GM19099 (cell line): ENCODE results near the gene NUBPL.

ENCODE experiments used
- POLR2A ChIP-seq: IDR thresholded peaks from 3 replicates; pipeline ENCODE4 v1.6.1; 2011; ENCODE audit warnings: low read depth; ENCODE audit not compliant: insufficient read length; ENCODE audit errors: extremely low read depth

The NUBPL gene

DNA sequence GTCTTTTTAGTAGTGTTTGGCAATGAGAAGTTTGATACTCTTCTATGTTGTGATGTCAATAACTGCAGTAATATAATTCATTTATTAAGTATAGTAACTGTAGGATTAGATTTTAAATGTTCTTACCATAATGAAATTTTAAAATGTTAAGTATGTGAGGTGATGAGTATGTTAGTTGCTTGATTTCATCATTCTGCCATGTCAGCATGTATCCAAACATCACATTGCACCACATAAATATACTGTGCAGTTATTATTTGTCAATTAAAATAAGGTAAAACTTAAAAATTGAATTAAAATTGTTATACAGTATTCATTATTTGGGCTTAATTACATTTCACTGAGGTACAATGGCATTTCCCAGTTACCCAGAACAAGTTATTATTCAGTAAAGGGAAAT lies 138.6 kb downstream of the NUBPL start:
- TF ChIP-seq POLR2A: no peak

DNA sequence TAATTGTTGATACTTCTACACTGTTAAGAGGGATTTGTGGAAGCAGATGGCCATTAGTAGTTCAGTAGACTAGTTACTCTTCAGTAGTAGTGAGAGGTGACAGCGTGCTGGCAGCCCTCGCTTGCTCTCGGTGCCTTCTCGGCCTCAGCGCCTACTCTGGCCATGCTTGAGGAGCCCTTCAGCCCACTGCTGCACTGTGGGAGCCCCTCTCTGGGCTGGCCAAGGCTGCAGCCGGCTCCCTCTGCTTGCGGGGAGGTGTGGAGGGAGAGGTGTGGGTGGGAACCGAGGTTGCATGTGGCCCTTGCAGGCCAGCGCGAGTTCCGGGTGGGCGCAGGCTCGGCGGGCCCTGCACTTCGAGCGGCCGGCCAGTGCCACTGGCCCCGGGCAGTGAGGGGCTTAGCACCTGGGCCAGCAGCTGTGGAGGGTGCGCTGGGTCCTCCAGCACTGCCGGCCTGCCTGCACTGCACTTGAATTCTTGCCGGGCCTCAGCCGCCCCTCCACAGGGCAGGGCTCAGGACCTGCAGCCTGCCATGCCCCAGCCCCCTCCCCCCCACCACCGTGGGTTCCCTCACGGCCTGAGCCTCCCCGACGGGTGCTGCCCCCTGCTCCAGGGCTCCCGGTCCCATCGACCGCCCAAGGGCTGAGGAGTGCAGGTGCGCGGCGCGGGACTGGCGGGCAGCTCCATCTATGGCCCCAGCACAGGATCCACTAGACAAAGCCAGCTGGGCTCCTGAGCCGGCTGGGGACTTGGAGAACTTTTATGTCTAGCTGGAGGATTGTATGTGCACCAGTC lies 139.3 kb downstream of the NUBPL start:
- TF ChIP-seq POLR2A: no peak

DNA sequence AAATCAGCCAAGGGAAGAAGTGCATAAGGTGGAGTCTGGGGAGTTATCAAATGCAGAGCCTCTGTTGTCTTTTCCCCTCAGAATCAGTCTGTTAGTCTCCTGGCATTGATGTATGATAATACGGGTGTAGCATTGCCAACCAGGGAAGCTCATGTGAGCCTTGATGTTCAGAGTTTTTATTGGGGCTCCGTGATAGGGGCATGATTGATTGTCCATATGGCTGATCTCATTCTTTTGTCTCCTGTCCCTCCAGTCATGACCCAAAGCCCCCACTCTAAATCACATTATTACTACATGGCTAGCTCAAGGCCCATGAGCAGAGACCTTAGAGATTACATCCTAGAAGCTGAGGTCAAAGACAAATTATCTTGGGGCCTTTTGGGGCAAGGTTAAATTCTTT lies 140.9 kb downstream of the NUBPL start:
- TF ChIP-seq POLR2A: no peak

DNA sequence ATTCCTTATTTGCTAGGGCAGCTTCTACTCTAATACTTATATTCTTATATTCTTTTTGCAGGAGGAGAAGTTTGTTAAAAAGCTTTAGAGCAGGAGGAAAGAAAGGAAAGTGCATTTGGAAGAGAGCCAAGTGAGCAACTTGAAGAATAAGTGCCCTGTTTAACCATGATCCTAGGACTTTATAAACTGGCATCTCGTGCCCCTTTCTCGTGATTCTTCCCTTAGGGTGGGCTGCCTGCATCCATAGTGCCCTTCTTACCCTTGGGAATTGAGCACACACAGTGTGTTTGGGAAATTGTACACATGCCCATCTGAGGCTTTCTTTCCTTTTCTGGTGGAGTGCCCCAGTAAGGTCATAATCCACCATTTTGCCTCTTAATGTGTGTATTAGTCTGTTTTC lies 141.9 kb downstream of the NUBPL start:
- no peak for TF ChIP-seq POLR2A

DNA sequence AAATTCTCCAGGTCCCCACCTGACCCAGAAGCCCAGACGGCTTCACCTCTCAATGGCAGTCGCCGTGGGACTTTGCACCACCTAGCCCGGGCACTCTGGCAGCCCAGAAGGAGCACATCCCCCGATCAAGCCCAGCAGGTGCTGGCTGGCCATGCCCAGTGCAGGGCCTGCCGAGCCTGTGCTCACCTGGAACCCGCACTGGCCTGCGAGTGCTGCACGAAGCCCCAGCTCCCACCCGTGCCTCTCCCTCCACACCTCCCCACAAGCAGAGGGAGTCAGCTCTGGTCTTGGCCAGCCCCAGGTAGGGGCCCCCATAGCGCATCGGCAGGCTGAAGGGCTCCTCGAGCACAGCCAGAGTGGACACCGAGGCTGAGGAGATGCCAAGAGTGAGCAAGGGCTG lies 144.5 kb downstream of the NUBPL start:
- no peak for TF ChIP-seq POLR2A

DNA sequence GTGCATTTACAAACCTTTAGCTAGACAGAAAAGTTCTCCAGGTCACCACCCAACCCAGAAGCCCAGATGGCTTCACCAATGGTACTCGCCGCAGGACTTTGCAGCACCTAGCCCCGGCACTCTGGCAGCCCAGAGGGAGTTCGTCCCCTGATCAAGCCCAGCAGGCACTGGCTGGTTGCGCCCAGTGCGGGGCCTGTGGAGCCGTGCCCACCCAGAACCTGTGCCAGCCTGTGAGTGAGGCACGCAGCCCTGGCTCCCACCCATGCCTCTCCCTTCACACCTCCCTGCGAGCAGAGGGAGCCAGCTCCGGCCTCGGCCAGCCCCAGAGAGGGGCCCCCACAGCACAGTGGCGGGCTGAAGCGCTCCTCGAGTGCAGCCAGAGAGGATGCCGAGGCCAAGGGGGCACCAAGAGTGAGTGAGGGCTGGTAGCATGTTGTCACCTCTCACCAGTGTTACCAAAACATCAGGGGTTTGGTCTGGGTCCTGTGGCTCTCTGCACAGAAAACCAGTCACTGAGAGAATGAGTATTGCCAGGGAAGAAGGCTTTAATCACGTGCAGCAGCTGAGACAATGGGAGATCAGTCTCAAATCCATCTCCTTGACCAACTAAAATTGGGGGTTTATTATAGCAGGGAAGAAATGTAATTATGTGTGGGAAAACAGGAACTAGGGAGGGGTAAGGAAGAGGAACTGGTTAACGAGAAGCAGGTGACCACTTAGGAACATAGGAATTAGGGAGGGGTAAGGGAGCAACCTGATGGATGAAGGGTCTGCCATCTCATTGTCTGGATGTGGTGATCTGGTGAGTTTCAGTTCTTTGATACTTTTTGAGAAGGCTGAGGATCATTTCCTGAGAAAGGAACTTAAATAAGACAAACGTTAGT lies 151.3 kb downstream of the NUBPL start:
- TF ChIP-seq POLR2A: no peak

DNA sequence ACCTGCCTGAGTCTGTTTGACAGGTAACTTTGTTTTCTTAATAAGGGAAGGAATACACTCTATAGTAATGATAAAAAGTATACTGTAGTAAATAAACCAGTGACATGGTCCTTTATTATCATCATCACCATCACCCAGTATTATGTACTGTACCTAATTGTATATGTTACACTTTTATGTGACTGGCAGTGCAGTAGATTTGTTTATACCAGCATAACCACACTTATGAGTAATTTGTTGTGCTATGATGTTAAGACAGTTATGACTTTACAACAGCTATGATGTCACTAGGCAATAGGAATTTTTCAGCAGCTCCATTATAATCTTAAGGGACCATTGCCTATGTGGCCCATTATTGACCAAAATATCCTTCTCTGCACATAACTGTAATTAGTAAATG lies 155.0 kb downstream of the NUBPL start:
- TF ChIP-seq POLR2A: no peak

DNA sequence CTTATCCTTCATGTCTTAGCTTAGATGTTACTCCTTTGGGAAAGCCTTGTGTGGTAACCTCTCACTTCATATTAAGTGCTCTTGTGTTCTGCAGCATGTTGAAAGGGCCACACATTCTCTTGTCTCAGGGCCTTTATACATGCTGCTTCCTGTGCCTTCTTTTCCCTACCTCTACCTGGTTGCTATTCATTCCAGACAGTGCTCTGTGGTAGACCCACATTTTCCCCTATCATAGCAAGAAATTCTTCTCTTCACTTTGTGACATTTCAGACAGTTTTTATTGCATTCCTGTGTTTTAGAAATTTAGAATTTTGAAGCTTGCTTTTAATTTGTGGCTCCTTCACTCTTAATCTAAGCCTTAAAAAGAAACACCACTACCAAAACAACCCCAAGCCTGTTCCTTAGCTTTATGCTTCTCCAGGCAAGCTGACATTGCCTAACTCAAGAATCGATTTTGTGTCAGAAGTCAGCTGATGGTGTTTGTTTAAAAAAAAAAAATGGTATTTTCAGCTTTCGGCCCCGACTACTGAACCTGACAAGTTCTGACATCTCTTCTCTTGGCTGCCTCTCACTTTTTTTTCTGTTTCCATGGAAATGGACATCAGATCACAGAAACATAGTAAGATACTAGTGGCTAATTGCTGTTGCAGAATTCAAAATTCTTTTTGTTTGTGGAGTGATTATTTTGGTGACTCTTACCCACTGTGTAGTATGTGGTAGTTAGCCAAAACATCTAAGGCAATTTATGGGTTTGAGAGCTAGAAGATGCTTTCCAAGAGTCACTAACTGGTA lies 156.3 kb downstream of the NUBPL start:
- no peak for TF ChIP-seq POLR2A

DNA sequence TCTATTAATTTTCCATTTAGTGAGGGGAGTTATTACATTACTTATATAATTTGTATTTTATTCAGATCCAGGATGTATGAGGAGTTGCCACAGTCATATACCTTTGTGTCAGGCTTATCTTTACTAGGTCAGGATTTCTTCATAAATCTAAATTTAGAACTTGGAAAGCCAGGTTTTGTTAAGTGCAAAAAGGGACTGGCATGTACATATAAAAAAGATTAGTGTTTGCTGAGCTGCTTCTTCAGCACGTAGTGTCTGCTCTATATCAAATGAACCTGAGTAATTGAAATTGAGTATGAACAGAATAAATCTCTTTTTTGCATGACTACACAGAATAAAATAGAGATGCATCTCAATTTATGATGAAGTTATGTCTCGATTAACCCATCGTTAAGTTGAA lies 157.4 kb downstream of the NUBPL start:
- no peak for TF ChIP-seq POLR2A

DNA sequence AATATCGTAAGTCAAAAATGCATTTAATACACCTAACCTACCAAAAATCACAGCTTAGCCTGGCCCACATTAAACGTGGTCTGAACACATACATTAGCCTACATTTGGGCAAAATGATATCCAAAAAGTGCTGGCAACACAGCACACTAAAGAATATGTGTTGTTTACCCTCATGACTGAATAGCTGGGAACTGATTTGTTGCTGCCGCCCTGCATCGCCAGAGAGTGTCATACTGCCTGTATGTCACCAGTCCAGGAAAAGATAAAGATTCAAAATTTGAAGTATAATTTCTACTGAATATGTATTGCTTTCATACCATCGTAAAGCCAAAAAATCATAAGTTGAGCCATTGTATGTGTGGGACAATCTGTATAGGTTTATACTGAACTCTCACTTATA lies 157.8 kb downstream of the NUBPL start:
- no peak for TF ChIP-seq POLR2A

DNA sequence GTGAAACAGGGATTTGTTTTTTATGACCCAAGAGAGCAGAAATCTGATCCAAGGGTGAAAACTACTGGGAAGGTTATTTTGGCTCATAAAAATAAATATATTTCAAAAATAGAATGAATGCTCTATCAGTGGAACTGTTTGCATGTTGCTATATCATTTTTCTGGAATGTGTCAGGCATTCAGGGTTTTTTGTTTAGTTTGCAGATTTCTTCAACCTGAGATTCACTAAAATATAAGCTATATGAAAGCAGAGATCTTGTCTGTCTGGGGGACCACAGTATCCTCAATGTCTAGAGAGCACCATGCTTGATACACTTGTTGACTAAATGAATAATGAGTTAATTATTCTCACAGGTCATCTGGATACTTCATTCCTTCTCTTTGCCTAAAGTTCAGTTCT lies 165.1 kb downstream of the NUBPL start:
- no peak for TF ChIP-seq POLR2A

DNA sequence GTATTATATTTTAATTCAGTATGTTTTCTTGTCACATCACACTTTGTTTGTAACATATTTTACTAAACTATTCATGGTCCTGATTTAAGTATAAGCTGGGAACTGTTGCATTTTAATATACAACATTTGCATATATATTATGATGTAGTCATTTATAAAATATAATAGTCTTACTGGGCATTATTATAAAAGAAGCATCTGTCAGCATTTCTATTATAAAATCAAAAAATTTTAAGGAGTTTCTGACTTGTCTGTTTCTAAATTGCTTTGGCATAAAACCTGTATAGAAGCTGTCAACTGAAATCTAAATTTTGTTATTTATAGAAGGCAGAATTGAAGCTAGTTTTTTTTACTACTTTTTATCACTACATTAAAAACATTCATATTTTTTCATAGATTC lies 166.6 kb downstream of the NUBPL start:
- no peak for TF ChIP-seq POLR2A

DNA sequence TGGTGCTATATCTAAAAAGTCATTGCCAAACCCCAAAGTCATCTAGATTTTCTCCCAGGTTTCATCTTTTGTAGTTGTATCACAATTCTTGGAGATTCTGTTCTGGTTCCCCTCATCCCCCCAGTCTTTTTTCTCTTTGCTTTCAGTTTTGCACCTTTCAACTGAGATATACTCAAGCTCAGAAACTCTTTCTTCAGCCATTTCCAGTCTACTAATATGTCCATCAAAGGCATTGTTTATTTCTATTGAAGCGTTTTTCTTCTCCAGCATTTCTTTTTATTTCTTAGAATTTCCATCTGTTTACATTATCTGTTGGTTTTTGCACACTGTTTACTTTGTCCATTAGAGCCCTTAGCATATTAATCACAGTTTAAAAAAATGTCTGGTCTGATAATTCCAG lies 179.5 kb downstream of the NUBPL start:
- TF ChIP-seq POLR2A: no peak

DNA sequence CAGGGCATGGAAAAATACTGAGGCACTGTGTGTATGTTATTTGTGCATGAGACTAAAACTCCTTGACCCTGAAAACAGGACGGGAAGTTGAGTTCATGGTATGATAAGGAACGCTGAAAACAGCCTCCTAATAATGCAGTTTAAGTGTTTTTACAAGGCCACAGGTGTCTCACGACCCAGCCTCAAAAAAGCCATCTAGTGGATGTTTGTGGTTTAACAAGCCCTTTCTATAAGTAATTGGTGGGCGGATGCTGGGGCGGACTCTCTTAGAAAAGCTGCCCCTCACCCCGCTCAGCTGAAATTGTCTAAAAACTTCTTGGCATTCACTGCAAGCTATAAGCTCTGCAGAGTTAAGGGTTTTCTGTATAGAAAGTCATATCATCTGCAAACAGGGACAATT lies 184.5 kb downstream of the NUBPL start:
- TF ChIP-seq POLR2A: no peak

DNA sequence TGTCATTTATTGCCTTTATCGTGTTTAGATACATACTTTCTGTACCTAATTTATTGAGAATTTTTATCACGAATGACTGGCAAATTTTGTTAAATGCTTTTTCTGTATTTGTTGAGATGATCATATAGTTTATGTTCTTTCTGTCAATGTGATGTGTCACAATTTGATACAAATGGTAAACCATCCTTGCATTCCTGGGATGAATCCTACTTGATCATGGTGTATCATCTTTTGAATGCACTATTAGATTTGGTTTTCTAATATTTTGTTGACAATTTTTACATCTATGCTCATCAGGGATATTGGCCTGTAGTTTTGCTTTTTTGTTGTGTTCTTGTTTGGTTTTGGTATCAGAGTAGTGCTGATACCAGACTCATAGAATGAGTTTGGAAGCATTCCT lies 185.1 kb downstream of the NUBPL start:
- no peak for TF ChIP-seq POLR2A
